ENCODE results near the gene ACOT13. TPM values are rescaled to one million over a fixed set of nuclear protein-coding genes. Genes with fewer than 3 reads are reported as not detected.

Gene ACOT13
- total RNA-seq = 42.3 and 45.9 TPM in 2 replicates
- long read RNA-seq, full-length matches to known transcripts = 45 of 59 reads
- long read RNA-seq, partial matches to known transcripts = 5 of 59 reads
- long read RNA-seq, other reads (novel, unspliced or antisense) = 9 of 59 reads

DNA sequence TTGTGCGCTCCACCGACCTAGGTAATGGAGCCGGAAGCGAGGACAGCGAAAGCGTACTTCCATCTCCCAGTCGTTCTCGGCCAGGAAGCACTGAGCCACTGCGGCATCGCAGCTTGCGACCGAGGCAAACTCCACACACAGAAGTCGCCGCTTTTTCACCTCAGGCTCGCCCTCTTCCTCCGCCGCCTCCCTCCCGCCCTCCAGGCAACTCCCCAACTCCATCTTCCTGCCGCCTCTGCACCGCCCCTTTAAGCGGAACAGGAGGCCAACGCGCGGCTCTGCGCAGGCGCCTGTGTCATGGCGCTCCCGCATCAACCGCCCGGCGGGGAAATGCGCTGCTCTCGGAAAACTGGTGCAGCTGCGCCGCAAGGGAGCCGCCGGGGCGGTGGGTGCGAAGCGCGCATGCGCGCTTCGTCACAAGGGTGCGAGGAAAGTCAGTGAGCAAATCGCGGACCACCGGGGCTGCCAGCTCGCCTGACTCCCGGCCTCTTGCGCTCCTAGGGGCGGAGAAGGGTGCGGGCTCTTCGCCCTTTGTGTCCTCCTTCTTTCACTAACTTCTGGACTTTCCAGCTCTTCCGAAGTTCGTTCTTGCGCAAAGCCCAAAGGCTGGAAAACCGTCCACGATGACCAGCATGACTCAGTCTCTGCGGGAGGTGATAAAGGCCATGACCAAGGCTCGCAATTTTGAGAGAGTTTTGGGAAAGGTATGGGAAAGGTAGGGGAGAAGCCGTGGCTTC, at the start of gene ACOT13, which contains the start of gene TDP2:
ACOT13 (plus strand) TSS at position 437 of the 737 bp plus-strand sequence; CDS start at position 624, 187 bp downstream.
TDP2 (minus strand) TSS at position 259 of the 737 bp plus-strand sequence; CDS start at position 222, 37 bp downstream.
- H3K4me3 Mint-ChIP-seq (ENCODE audit: low read depth) = peak within 1 kb of the TSS; percentile 88
- no peaks in the 10 kb centered on the region for H3K27me3 Mint-ChIP-seq
- H3K9me3 Mint-ChIP-seq (ENCODE audit: low read depth) = peaks cover 20% of the 10 kb centered on the region
- peak within 1 kb of the TSS; percentile 100 for H3K27ac Mint-ChIP-seq
- peaks cover 41% of the 10 kb centered on the region for H3K4me1 Mint-ChIP-seq (ENCODE audit: low read depth)
- TF ChIP-seq, protein P1, sequence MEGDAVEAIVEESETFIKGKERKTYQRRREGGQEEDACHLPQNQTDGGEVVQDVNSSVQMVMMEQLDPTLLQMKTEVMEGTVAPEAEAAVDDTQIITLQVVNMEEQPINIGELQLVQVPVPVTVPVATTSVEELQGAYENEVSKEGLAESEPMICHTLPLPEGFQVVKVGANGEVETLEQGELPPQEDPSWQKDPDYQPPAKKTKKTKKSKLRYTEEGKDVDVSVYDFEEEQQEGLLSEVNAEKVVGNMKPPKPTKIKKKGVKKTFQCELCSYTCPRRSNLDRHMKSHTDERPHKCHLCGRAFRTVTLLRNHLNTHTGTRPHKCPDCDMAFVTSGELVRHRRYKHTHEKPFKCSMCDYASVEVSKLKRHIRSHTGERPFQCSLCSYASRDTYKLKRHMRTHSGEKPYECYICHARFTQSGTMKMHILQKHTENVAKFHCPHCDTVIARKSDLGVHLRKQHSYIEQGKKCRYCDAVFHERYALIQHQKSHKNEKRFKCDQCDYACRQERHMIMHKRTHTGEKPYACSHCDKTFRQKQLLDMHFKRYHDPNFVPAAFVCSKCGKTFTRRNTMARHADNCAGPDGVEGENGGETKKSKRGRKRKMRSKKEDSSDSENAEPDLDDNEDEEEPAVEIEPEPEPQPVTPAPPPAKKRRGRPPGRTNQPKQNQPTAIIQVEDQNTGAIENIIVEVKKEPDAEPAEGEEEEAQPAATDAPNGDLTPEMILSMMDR (IDR thresholded peaks at IDR 0.05; ENCODE audit: unreplicated experiment) = peak; percentile 65
- peak; percentile 94 for DNase-seq (ENCODE audit: low spot score, unreplicated experiment)
- H3K36me3 Mint-ChIP-seq (ENCODE audit: insufficient read depth) = peaks cover 36% of the 10 kb centered on the region

- H3K4me3 Mint-ChIP-seq (ENCODE audit: low read depth) = no peak overlapping the region
- no peaks in the 10 kb centered on the region for H3K9me3 Mint-ChIP-seq (ENCODE audit: low read depth)
- TF ChIP-seq, protein P1 (IDR thresholded peaks at IDR 0.05; ENCODE audit: unreplicated experiment) = no peak
- H3K36me3 Mint-ChIP-seq (ENCODE audit: insufficient read depth) = no peaks in the 10 kb centered on the region
- H3K27me3 Mint-ChIP-seq = no peaks in the 10 kb centered on the region
- H3K27ac Mint-ChIP-seq = no peak overlapping the region
- no peaks in the 10 kb centered on the region for H3K4me1 Mint-ChIP-seq (ENCODE audit: low read depth)
- DNase-seq (ENCODE audit: low spot score, unreplicated experiment) = no peak
These were observed 47.2 kb upstream of the ACOT13 start for GRCh38 chr6:24619661-24620060.

- no peaks in the 10 kb centered on the region for H3K27me3 Mint-ChIP-seq
- H3K4me1 Mint-ChIP-seq (ENCODE audit: low read depth) = no peaks in the 10 kb centered on the region
- TF ChIP-seq, protein P1 (IDR thresholded peaks at IDR 0.05; ENCODE audit: unreplicated experiment) = no peak
- no peak for DNase-seq (ENCODE audit: low spot score, unreplicated experiment)
- H3K9me3 Mint-ChIP-seq (ENCODE audit: low read depth) = no peaks in the 10 kb centered on the region
- no peak overlapping the region for H3K4me3 Mint-ChIP-seq (ENCODE audit: low read depth)
- H3K27ac Mint-ChIP-seq = no peak overlapping the region
- no peaks in the 10 kb centered on the region for H3K36me3 Mint-ChIP-seq (ENCODE audit: insufficient read depth)
These were observed 46.2 kb upstream of the ACOT13 start for GRCh38 chr6:24620637-24621036.

- Mint-ChIP-seq H3K27ac (no peak overlapping the region), H3K4me3 (ENCODE audit: low read depth) (no peak overlapping the region), H3K36me3 (ENCODE audit: insufficient read depth) (no peaks in the 10 kb centered on the region), H3K4me1 (ENCODE audit: low read depth) (no peaks in the 10 kb centered on the region), H3K9me3 (ENCODE audit: low read depth) (no peaks in the 10 kb centered on the region), H3K27me3 (no peaks in the 10 kb centered on the region)
- TF ChIP-seq, protein P1 (IDR thresholded peaks at IDR 0.05; ENCODE audit: unreplicated experiment) = no peak
- no peak for DNase-seq (ENCODE audit: low spot score, unreplicated experiment)
These were observed 45.1 kb upstream of the ACOT13 start for GRCh38 chr6:24621626-24622289.

DNA sequence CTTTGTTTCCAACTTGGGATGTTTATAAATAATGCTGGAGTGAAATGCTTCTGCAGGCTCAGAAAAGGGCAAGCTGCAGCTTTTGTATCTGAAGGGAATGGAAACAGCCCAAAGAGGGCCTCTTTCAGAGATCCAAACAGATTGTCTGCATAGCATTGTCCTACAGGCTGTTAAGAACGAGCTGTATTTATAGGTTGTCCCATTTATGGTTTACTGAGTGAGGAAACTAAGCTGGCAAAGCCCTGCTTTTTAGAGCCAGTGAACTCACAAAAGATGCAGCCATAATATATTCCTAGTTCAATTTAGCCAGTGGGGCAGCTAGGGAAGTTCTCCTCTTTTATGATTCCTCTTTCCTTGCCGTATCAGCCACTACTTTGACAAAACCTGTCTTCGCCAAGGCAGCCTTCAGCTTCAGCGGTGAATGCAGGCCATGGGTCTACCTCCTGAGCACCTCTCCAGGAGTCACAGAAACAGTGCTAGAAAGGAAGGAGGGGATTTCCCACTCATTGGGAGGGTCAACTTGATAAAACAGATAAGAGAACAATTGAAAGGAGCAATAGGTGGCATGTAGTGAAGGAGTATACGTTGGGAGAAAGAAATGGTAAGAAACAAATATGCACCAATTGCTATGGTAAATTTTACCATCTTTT, 35.9 kb upstream of the ACOT13 start:
- TF ChIP-seq, protein P1 (IDR thresholded peaks at IDR 0.05; ENCODE audit: unreplicated experiment) = no peak

More for the DNA sequence above, 35.9 kb upstream of the ACOT13 start:
- no peak overlapping the region for H3K4me3 Mint-ChIP-seq (ENCODE audit: low read depth)
- DNase-seq (ENCODE audit: low spot score, unreplicated experiment) = no peak
- peaks cover 1% of the 10 kb centered on the region for H3K36me3 Mint-ChIP-seq (ENCODE audit: insufficient read depth)
- peaks cover 23% of the 10 kb centered on the region for H3K4me1 Mint-ChIP-seq (ENCODE audit: low read depth)
- H3K27ac Mint-ChIP-seq = no peak overlapping the region
- H3K9me3 Mint-ChIP-seq (ENCODE audit: low read depth) = no peaks in the 10 kb centered on the region
- H3K27me3 Mint-ChIP-seq = no peaks in the 10 kb centered on the region
